Smooth muscle cell of the pulmonary artery (primary cell): ENCODE measurements around the gene ZDHHC23. TPM values are rescaled to one million over a fixed set of nuclear protein-coding genes. Genes with fewer than 3 reads are reported as not detected.

Experiments
- total RNA-seq: library from RNA; depleted of rRNA; stranded (reverse); fragments of >200 nt; gene quantifications from 2 replicates; pipeline ENCODE4 v1.2.3, GENCODE V29; 2014

The ZDHHC23 gene
- total RNA-seq: 1.0 and 1.4 TPM in 2 replicates

GRCh38 chr3:113947372-113948014 is at the start of gene ZDHHC23:
Gene ZDHHC23 (plus strand): TSS chr3:113948013. CDS start chr3:113948803, 790 bp downstream.

Other genes starting within 250 kb of the ZDHHC23 start
- gene NAA50, start 201.8 kb upstream of the ZDHHC23 start, total RNA-seq: 249 and 278 TPM in 2 replicates
- gene ATP6V1A, start 201.0 kb upstream of the ZDHHC23 start, total RNA-seq: 105 and 107 TPM in 2 replicates
- 2.2 and 4.2 TPM in 2 replicates for gene GRAMD1C, start 109.2 kb upstream of the ZDHHC23 start, total RNA-seq
- gene CCDC191, start 108.5 kb downstream of the ZDHHC23 start, total RNA-seq: 2.0 and 2.4 TPM in 2 replicates
- gene QTRT2, start 108.7 kb downstream of the ZDHHC23 start, total RNA-seq: 12.8 and 14.1 TPM in 2 replicates
- not detected in 2 replicates for gene DRD3, start 231.0 kb downstream of the ZDHHC23 start, total RNA-seq